Small intestine (tissue), 16 donors: Measurements from ENCODE around the gene SLC18A3. TPM values are rescaled to one million over a fixed set of nuclear protein-coding genes. Genes with fewer than 3 reads are reported as not detected.

Source experiments
- DNase-seq, 2 donors: peaks; one replicate each; pipeline versions ENCODE4 v3.0.0 to v3.0.0-alpha.2; 2013
- FAIRE-seq: peaks from 2 replicates; lab custom pipeline; 2012; peaks lifted over from hg19 to GRCh38; lab: Jason Lieb, UNC
- H3K27ac ChIP-seq, 3 donors: one replicate each; pipeline ENCODE4 v1.5.1; 2013; ENCODE audit warnings: low read length in 2 of 3, mild to moderate bottlenecking in 2 of 3, control low read depth in 1 of 3, inconsistent platforms in 1 of 3, low read depth in 1 of 3, moderate library complexity in 1 of 3
- H3K27me3 ChIP-seq, 3 donors: one replicate each; pipeline ENCODE4 v1.6.1; 2013; ENCODE audit warnings: low read length in 3 of 3, inconsistent platforms in 1 of 3; ENCODE audit not compliant: control insufficient read depth in 3 of 3, insufficient read depth in 3 of 3
- H3K36me3 ChIP-seq, 3 donors: one replicate each; pipeline ENCODE4 v1.6.1; 2013; ENCODE audit warnings: low read length in 3 of 3, inconsistent platforms in 1 of 3, low read depth in 1 of 3, mild to moderate bottlenecking in 1 of 3, moderate library complexity in 1 of 3; ENCODE audit not compliant: control insufficient read depth in 3 of 3, insufficient read depth in 2 of 3
- H3K4me1 ChIP-seq, 3 donors: one replicate each; pipeline ENCODE4 v1.6.1; 2013; ENCODE audit warnings: low read length in 2 of 3, inconsistent platforms in 1 of 3, low read depth in 1 of 3, mild to moderate bottlenecking in 1 of 3, moderate library complexity in 1 of 3; ENCODE audit not compliant: control insufficient read depth in 3 of 3, insufficient read depth in 2 of 3
- H3K4me3 ChIP-seq, 3 donors: one replicate each; pipeline ENCODE4 v1.5.1; 2013; ENCODE audit warnings: low read length in 3 of 3, control low read depth in 1 of 3, inconsistent platforms in 1 of 3, low read depth in 1 of 3, mild to moderate bottlenecking in 1 of 3, moderate library complexity in 1 of 3
- H3K9me3 ChIP-seq, 2 donors: one replicate each; pipeline ENCODE4 v1.6.1; 2013; ENCODE audit warnings: low read depth in 1 of 2, low read length in 1 of 2; ENCODE audit not compliant: control insufficient read depth in 2 of 2, insufficient read depth in 1 of 2
- WGBS, 3 donors: extraction: QIAGEN DNeasy Blood & Tissue Kit; methylation state at CpG; one replicate each; pipeline ENCODE4 v1.1.7; 2013; 5-methylcytosine and 5-hydroxymethylcytosine counted together
- long read RNA-seq, 10 donors: transcript quantifications; one replicate each; lab custom pipeline, GENCODE V29; 2026
- polyA plus RNA-seq, 4 donors: library from polyadenylated mRNA; stranded (reverse) in 3 of 4; unstranded in 1 of 4; fragments of 200-250 nt in 3 of 4; fragments of 120-200 nt in 1 of 4; gene quantifications; one replicate each; pipeline versions ENCODE4 v1.2.1 to v1.2.3, GENCODE V29; 2013
- donor health status: healthy with polysubstance abuse.
- donor health status: control.
- donor health status: control.
- donor health status: Bipolar disorder and iron deficiency.
- donor health status: healthy.

The SLC18A3 gene
- 1 to 10 TPM in 1 of 4 donors, under 1 TPM in 1, not detected in 2; 0.07 to 2.7 TPM for polyA plus RNA-seq
- long read RNA-seq, donor 1, partial matches to known transcripts, result 0 of 3 reads
- long read RNA-seq, donor 1, other reads (novel, unspliced or antisense), result 0 of 3 reads
- long read RNA-seq, donor 2, partial matches to known transcripts, result 0 of 3 reads
- long read RNA-seq, donor 2, other reads (novel, unspliced or antisense), result 0 of 3 reads
- long read RNA-seq, donor 3, transcript SLC18A3-201 (1 exons, 2,420 nt), result major isoform, 6 of 6 reads
- long read RNA-seq, donor 3, partial matches to known transcripts, result 0 of 6 reads
- long read RNA-seq, donor 3, other reads (novel, unspliced or antisense), result 0 of 6 reads
- long read RNA-seq, donor 4, result 0 reads
- long read RNA-seq, donor 5, partial matches to known transcripts, result 0 of 1 reads
- long read RNA-seq, donor 5, other reads (novel, unspliced or antisense), result 0 of 1 reads
- long read RNA-seq, donor 6, partial matches to known transcripts, result 0 of 1 reads
- long read RNA-seq, donor 6, other reads (novel, unspliced or antisense), result 0 of 1 reads
- long read RNA-seq, donor 7, result 0 reads
- long read RNA-seq, donor 8, result 0 reads
- long read RNA-seq, donor 9, partial matches to known transcripts, result 0 of 1 reads
- long read RNA-seq, donor 9, other reads (novel, unspliced or antisense), result 0 of 1 reads
- long read RNA-seq, donor 10, transcript SLC18A3-201 (1 exons, 2,420 nt), result major isoform, 7 of 7 reads
- long read RNA-seq, donor 10, partial matches to known transcripts, result 0 of 7 reads
- long read RNA-seq, donor 10, other reads (novel, unspliced or antisense), result 0 of 7 reads

DNA sequence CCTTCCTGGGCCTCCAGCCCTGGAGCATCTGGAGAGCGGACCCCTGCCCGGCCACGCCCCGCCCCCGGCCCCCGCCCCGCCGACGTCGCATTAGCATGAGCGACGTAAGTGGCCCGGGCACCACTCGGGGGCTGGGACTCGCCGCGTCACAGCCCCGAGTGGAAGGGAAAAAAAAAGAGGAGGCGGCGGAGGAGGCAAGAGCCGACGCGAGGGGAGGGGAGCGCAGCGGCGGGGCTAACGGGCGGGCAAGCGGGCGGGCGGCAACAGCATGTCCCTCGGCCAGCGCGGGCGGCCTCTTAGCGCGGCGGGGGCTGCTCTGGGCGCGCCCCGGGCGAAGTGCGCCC lies at the start of gene SLC18A3:
Gene SLC18A3 (plus strand): TSS at position 197 of the 344 bp plus-strand sequence. CDS start 431 bp downstream, outside the sequence.
- DNase-seq, result no peak
- no peak within 1 kb of the TSS for H3K4me3 ChIP-seq
- H3K9me3 ChIP-seq, result no peaks in the 10 kb centered on the region
- no peak within 1 kb of the TSS for H3K27ac ChIP-seq
- H3K4me1 ChIP-seq, result peaks cover 0 to 20% (median 0%) of the 10 kb centered on the region in 3 donors
- H3K27me3 ChIP-seq, result peaks cover 10 to 84% (median 54%) of the 10 kb centered on the region in 3 donors
- WGBS, 3 donors, result 1 to 2% (median 2%) methylated on average over 17 to 43 of the region's 43 CpGs
- no peaks in the 10 kb centered on the region for H3K36me3 ChIP-seq
- FAIRE-seq, result no peak

DNA sequence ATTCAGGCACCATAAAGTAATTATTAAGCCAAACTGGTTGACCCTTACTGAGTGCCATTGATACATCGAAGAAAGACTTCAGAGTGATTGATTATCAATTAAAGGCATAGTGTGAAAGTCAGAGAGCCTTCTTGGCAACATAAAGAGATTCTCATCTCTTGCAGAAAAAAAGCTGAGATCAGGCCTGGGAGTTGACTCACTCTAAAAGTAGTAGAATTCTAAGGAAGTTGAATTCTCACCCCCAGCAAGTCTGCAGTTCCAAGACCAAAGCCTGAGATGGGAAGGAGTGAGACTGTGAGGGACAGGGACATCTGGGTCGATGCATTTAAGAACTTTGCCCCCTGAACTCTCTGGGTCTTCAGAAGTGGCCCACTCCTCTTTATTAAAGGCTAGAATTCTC lies 49.6 kb upstream of the SLC18A3 start:
- 27 to 48% (median 34%) methylated on average over 2 of the region's 2 CpGs for WGBS, 3 donors
- H3K27ac ChIP-seq, result no peak overlapping the region
- H3K4me1 ChIP-seq, result no peaks in the 10 kb centered on the region
- H3K36me3 ChIP-seq, result no peaks in the 10 kb centered on the region
- DNase-seq, result no peak
- no peaks in the 10 kb centered on the region for H3K9me3 ChIP-seq
- peaks cover 0 to 22% (median 3%) of the 10 kb centered on the region in 3 donors for H3K27me3 ChIP-seq
- FAIRE-seq, result no peak
- no peak overlapping the region for H3K4me3 ChIP-seq

DNA sequence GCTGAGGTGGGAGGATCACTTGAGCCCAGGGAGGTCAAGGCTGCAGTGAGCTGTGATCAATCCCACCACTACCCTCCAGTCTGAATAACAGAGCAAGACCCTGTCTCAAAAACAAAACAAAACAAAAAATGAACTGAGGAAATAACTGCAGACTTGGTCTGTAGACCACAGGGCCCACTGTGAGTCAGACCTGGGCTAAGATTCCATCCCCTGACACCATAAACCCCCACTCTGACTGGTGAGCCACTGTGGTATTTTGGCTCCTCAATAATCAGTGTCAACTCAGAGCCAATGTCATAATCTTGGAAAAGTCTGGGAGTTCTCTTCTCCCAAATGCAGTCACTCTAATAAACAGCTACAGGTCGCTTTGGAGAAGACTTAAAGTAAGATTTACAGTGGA lies 47.2 kb upstream of the SLC18A3 start:
- Histone ChIP-seq H3K36me3 (no peaks in the 10 kb centered on the region), H3K27me3 (peaks cover 0 to 17% (median 3%) of the 10 kb centered on the region in 3 donors), H3K9me3 (no peaks in the 10 kb centered on the region), H3K4me3 (no peak overlapping the region), H3K4me1 (no peaks in the 10 kb centered on the region), H3K27ac (no peak overlapping the region)
- 56 to 68% (median 62%) methylated on average over 1 of the region's 1 CpG for WGBS, 3 donors
- no peak for DNase-seq
- no peak for FAIRE-seq

DNA sequence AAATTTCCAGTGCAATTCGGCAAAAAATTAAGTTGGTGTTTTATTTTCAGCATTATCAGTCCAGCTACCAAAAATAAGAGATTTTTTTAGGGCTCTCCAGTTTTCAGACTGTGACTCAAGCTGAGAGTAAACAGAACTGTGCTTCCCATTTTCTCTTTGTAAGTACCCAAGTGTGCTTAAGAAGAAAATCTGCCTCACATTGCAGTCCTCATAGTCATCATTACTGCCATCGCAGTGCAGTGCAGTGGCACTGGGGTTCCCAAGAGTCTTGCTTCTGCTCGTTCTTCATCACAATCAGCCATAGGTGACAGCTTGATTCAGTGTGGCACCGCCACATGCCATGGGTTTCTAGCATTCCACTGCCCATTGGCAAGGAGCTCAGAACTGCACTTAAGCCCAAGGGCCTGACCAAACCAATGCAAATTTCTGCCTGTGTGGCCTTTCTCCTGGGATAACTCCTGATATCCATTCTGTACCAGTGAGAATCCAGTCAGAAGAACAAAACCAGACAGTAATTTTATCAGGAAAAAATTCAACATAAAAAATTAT lies 45.6 kb upstream of the SLC18A3 start:
- no peak for DNase-seq
- no peak overlapping the region for H3K4me3 ChIP-seq
- H3K9me3 ChIP-seq, result no peaks in the 10 kb centered on the region
- 80 to 86% (median 83%) methylated on average over 4 of the region's 4 CpGs for WGBS, 3 donors
- H3K4me1 ChIP-seq, result no peaks in the 10 kb centered on the region
- no peak overlapping the region for H3K27ac ChIP-seq
- no peak for FAIRE-seq
- H3K27me3 ChIP-seq, result peaks cover 0 to 16% (median 3%) of the 10 kb centered on the region in 3 donors
- no peaks in the 10 kb centered on the region for H3K36me3 ChIP-seq

DNA sequence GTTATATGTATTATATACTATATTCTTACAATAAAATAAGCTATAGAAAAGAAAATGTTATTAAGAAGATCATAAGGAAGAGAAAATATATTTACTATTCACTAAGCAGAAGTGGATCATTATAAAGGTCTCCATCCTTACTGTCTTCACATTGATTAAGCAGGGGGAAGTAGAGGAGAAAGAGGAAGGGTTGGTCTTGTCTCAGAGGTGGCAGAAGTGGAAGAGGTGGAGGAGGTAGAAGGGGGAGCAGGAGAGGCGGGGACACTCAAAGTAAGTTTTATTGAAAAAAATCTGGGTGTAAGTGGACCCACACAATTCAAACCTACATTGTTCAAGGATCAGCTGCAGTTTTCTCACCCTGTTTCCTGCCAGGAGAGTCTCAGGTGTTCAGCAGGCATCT lies 42.3 kb upstream of the SLC18A3 start:
- Histone ChIP-seq H3K4me1 (no peaks in the 10 kb centered on the region), H3K4me3 (no peak overlapping the region), H3K27ac (no peak overlapping the region), H3K36me3 (no peaks in the 10 kb centered on the region), H3K9me3 (no peaks in the 10 kb centered on the region), H3K27me3 (peaks cover 0 to 4% (median 3%) of the 10 kb centered on the region in 3 donors)
- FAIRE-seq (no peak), DNase-seq (no peak)
- WGBS, 3 donors, result 63 to 91% (median 91%) methylated on average over 1 of the region's 1 CpG

DNA sequence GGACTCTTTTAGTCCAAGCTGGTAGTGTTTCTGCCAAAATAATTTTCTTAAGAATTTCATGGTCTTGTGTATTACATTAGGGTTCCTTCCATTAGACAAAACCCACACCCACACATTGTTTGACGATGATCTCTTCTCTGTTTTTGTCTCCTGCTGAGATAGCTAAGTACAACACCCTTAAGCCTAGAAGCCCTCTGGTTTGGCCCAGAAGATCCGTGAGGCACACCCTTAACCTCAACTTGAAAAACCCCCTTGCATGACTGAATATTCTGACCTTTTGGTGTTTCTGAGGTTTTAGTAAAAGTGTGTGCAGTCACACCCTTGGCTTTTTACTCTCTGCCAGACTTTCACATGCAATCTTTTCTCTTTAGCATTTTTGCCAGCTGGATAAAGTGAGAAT lies 41.9 kb upstream of the SLC18A3 start:
- H3K9me3 ChIP-seq, result no peaks in the 10 kb centered on the region
- H3K4me1 ChIP-seq, result no peaks in the 10 kb centered on the region
- WGBS, 3 donors, result 49 to 79% (median 56%) methylated on average over 2 of the region's 2 CpGs
- no peaks in the 10 kb centered on the region for H3K36me3 ChIP-seq
- DNase-seq, result no peak
- H3K27me3 ChIP-seq, result peaks cover 0 to 4% (median 3%) of the 10 kb centered on the region in 3 donors
- H3K27ac ChIP-seq, result no peak overlapping the region
- no peak for FAIRE-seq
- H3K4me3 ChIP-seq, result no peak overlapping the region

DNA sequence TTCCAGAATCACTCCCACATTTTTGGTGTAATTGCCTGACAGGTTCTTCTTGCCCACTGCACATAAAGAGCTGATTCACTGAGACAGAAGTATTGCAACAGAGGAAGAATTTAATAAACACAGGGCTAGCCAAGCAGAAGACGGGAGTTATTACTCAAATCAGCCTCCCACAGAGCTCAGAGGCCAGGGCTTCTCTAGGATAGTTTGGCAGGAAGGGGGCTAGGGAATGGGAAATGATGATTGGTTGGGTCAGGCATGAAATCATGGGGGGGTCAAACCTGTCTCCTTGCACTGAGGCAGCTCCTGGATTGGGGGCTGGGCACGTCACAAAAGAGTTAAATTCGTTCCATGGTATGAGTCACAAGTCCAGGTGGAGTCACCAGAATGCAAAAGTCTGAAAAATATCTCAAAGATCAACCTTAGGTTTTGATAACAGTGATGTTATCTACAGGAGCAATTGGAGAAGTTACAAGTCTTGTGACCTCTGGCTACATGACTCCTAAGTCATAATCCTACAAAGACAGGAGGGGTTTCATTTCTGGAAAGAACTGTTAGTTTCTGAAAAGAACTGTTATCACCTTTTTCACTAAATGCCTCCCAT lies 41.0 kb upstream of the SLC18A3 start:
- H3K27ac ChIP-seq, result no peak overlapping the region
- H3K9me3 ChIP-seq, result no peaks in the 10 kb centered on the region
- no peak for FAIRE-seq
- 45 to 61% (median 56%) methylated on average over 3 of the region's 3 CpGs for WGBS, 3 donors
- no peaks in the 10 kb centered on the region for H3K36me3 ChIP-seq
- peaks cover 0 to 4% (median 3%) of the 10 kb centered on the region in 3 donors for H3K27me3 ChIP-seq
- no peak overlapping the region for H3K4me3 ChIP-seq
- no peaks in the 10 kb centered on the region for H3K4me1 ChIP-seq
- no peak for DNase-seq

DNA sequence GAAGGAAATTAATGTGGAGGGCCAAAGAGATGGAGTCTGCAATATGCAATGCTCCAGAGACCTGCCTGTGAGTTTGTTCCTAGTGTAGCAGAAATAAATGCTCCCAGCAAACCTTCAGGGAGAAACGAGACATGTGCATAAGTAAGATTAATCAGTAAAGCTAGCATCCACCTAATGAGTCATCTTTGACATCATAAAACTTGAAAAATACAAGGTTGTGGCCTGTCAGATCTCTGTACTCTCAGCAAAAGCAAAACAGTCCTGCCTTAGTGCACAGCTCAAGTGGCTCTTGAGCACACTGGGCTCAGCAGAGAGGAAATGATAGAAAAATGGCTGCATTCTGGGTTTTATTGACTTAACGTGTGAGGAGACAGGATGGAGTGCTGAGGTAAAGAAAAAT lies 38.7 kb upstream of the SLC18A3 start:
- Histone ChIP-seq H3K36me3 (no peaks in the 10 kb centered on the region), H3K9me3 (no peaks in the 10 kb centered on the region), H3K27ac (no peak overlapping the region), H3K4me3 (no peak overlapping the region), H3K4me1 (no peaks in the 10 kb centered on the region), H3K27me3 (no peaks in the 10 kb centered on the region)
- no peak for FAIRE-seq
- 23 to 30% (median 25%) methylated on average over 2 of the region's 2 CpGs for WGBS, 3 donors
- no peak for DNase-seq
